Measurements from ENCODE around the gene PTPRM.
A peak's percentile ranks its signal among the peaks of the same experiment; 100 is the strongest.

Gene PTPRM

DNA sequence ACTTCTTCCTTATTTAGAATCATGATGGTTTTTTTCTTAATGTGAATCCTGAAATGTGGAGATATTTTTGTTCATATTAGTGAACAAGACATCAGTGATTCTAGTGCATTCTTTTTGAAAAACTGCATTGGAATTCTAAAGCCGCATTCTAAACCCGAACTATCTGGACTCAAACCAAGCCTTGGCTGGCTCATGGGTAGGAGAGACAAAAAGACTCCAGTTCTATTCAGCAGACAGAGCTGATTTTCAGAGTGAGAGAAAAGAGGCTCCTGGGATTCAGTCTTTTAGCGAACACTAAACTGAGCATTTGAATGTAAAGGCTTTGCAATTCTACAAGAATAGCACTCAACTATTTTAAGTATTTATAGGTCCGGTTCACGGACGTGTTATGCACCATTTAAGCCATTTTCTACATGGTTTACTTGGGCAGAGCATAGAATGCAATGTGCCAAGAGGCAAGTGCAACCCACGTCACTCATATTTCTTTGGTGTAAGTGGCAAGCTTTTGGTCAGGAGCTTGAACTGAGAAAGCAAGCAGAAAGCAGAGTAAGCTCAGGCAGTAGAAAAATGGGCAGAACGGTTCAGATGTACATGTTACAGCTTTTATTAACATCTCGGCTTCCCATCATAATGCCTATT, 814.8 kb downstream of the PTPRM start:
- no peak for TF ChIP-seq CTCF (conservative IDR thresholded peaks at IDR 0.05)
- H3K27ac ChIP-seq = no peak overlapping the region; the same call in 1 of the 2 replicates

- TF ChIP-seq CTCF (conservative IDR thresholded peaks at IDR 0.05) = no peak
- H3K27ac ChIP-seq = no peak overlapping the region
Measured at GRCh38 chr18:8385400-8385799, 818.3 kb downstream of the PTPRM start.

DNA sequence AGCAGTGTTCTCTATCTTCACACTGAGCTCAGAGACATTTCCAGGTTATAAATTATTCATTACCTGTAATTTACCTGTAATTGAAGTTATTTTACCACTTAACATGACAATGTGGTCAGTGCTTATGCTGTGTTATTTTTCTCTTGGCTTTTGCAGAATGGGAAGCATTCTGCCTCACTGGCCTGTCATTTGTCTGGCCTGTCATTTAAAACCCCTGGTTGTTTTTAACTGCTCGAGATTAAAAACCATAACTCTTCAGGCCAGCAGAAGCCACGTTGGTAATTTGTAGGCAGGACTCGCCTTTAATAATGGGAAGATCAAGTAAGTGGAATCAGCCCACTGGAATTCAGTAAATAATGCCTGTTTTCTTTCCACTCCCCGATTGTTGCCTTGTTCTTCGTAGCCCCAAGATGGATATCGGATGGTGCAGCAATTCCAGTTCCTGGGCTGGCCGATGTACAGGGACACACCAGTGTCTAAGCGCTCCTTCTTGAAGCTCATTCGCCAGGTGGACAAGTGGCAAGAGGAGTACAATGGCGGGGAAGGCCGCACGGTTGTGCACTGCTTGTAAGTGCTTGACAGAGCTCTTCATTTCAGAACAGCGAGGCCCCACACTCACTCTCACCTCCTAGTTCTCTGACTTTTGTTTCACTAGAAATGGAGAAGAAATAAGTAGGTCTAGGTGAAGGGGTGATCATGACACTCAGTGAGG, 819.7 kb downstream of the PTPRM start:
- TF ChIP-seq CTCF (conservative IDR thresholded peaks at IDR 0.05) = no peak

GRCh38 chr18:8389391-8390340, 822.5 kb downstream of the PTPRM start:
- H3K27ac ChIP-seq = no peak overlapping the region
- peak; percentile 87 for TF ChIP-seq CTCF (conservative IDR thresholded peaks at IDR 0.05)

More for the DNA sequence above, 819.7 kb downstream of the PTPRM start:
- H3K27ac ChIP-seq = no peak overlapping the region

DNA sequence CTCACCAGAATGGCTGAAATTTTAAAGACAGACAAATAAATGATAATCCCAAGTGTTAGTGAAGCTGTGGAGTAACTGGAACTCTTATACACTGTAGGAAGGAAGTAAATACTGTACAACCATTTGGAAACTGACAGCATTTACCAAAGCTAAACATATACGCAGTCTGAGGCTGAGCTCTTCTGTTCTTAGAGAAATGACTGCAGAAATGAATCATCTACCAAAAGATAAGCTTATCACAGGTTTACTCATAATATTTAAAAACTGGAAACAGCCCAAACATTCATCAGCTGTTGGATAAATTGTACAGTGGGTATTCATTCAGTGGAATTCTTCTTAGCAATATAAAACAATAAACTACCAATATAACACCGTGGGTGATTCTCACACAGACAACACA, 824.0 kb downstream of the PTPRM start:
- peak overlapping the region; percentile 45 for H3K27ac ChIP-seq
- no peak for TF ChIP-seq CTCF (conservative IDR thresholded peaks at IDR 0.05)

- no peak for TF ChIP-seq CTCF (conservative IDR thresholded peaks at IDR 0.05)
- peak overlapping the region; percentile 38; the same call in 1 of the 2 replicates for H3K27ac ChIP-seq
Measured at GRCh38 chr18:8396254-8396653, 829.1 kb downstream of the PTPRM start.

GRCh38 chr18:8397034-8397433, 829.9 kb downstream of the PTPRM start:
- peak overlapping the region; percentile 38 for H3K27ac ChIP-seq
- no peak for TF ChIP-seq CTCF (conservative IDR thresholded peaks at IDR 0.05)
